HG02884 (cell line): Measurements from ENCODE around the gene COPZ2.
A peak's percentile ranks its signal among the peaks of the same experiment; 100 is the strongest.
"Not testable (repeated sequence)": the region's sequence is repeated elsewhere in the genome, so short reads cannot be mapped to it uniquely, and the experiment has no call there.

Experiments used
- ATAC-seq: cut with Tn5 transposase; IDR thresholded peaks from one replicate; pipeline ENCODE4 v1.9.1; 2021; ENCODE audit warnings: mild to moderate bottlenecking, moderate library complexity; ENCODE audit not compliant: unreplicated experiment

COPZ2 gene

GRCh38 chr17:48031966-48032365, 5.6 kb downstream of the COPZ2 start:
- no peak for ATAC-seq

DNA sequence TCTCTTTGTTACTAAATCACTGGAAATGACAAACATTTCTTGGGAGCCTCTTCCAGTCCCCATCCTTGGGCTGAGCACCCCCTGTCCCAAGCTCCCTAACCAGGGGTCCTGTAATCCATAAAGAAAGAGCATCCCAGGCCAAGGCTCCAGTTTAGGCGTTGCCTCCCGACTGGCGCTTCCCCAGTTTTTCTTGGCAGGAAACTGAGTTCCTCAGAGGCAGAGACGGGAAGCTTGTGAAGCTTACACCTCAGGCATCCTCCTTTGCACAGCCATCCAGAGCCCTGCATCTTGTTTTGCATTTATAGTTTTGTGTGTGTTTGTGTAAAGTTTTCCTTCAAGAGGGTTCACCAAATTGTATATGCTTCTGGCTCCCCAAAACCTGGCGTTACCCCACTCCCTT, 7.1 kb downstream of the COPZ2 start:
- ATAC-seq, result no peak

GRCh38 chr17:48028736-48029135, 8.9 kb downstream of the COPZ2 start:
- ATAC-seq, result no peak

DNA sequence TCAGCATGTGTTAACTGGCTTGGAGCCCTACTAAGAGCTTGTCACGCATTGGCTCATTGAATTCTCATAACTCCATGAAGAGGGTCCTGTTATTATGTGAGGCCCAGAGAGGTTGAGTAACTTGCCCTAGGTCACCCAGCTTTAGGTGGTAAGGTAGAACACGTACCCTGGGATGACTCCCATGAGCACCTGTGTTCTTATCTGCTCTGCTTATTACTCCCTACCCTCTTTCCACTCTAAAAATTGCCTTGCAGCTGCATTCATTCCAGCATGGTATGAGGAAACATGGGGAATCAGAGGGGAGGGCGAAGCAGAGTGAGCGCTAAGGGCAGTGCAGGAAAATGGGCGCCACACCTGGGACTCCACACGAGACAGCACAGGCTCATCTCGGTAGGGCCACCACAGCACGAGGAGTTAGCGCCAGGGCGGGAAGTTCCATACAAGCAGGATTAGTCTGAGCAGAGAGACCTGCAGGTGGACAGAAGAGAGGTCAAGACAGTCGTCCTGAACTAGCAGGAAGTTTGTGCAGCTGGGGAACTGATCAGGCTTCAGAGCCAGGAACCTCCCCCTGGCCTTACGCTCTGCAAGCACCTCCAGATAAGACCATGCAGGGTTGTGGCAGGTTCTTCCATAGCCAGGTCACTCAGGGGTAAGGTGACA, 10.1 kb downstream of the COPZ2 start:
- ATAC-seq, result no peak

- ATAC-seq, result no peak
These were observed 10.9 kb downstream of the COPZ2 start for GRCh38 chr17:48026502-48027321.

DNA sequence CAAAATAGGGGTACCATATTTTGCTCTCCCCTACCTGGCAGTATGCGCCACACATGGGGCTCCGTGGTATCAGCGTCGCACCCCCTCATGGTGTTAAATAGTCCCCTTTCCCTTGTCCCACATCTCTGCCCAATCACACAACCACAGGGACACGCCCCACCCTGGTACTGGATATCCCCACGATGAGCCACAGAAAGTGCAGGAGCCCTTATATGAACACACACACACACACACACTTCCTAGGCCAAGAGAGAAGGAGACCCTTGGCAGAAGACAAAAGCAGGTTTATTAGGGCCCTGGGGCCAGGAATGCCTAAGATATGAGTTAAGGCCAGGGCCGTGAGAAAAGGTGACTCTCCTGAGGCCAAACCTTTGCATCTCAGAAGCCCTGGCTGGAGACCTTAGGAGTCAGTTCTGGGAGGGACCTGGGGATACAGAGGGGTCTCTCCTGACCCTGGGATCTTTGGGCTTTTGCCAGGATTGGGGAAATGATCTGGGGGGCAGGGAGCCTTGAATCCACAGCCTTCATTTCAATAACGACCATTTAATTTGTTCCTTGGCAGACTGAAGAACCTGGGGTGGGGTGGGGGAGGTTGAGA, 11.6 kb downstream of the COPZ2 start:
- ATAC-seq, result no peak

DNA sequence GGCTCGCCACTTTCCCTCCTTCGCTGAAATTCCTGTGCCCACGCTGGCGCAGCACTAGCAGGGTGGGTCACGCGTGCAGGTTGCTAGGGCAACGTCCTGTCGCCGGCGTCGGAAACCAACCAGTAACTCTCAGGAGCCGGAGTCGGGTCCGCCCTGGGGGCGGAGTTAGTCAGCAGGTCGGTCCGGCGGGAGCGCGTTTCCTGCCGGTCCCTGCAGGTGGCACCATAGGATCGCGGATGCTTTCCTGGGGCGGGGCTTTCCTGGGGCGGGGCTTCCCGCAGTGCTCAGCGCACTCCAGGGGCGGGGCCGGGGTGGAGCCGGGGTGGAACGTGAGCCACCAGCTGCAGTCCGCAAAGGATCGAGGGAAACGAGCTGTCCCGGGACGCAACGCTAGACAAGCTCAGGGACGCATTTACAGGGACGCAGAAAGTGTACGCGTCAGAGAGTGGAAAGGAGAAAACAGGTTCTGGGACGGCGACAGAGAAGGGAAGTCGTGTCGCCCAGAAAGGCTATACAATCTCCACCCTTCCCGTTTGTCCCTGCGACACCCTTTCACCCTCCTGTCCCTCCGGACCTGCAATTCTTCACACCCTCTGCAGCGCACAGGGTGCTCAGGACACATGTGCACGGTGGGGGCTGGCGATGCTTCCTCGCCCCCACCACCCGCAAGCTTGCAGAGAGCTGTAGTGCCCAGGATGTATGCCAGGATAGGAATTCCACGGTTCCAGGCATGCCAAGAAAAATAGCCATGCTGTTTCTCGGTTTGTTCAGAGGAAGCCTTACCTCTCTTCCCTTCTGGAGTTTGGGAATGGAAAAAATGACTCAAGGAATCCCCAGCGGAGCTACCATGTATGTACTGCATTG, 12.3 kb downstream of the COPZ2 start:
- peak; percentile 74 for ATAC-seq

DNA sequence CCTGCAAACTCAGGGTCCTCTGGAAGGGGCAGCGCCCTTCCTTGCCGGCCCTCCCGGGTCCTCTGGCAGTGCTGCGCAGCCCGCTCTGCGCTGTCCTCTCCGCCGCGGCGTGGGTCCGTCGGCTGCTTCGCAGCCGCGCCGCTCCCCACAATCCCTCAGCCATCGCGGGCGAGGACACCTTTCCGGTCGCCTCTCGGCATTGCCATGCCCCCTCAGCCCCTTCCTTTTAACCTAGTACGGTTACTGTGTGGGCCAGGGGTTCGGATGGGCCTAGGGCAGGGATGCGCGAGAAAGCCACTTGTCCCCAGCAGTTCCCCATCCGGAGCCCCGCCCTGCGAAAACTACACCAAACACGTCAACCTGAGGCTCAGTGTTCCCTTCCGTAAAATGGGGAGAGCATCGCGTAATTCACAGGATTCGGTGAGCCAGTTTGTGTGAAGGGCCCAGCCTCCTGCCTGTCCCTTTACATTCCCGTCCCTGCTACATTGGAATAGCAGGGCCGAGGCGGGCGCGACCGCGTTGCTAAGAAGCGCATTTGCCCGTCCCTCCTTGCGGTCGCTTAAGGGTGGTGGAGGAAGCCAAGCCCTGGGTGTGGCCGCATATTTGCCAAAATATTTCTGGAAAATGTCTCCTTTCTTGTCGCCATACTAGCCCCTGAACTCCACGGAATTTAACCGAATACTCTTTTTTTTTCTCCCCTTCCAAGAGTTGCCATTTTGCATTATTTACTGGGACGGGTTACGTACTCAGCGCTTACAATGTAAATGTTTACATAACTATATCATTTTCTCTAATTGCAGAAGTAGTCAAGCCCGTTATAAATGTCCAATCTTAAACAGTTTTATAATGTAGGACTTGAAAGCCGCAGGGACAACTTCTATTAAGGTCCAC, 13.2 kb downstream of the COPZ2 start:
- peak; percentile 8 for ATAC-seq

- ATAC-seq, result no peak
These were observed 14.0 kb downstream of the COPZ2 start for GRCh38 chr17:48023400-48024148.

DNA sequence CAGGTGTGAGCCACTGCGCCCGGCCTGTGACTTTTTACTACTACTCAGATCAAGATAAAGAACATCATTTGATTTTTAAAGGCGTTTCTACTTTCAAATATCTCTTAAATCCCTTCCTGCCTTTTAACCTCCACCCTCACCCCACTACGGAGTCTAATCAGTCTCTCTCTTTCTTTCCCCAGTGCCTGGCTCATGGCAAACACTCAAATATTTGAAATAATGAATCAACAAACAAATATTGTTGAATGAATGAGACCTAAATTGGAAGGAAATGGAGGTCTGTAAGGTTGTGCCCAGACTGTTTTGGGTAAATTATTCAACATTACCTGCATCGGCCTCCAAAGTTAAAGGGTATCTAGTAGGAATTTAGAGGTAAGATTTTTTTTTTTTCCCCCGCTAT, 14.7 kb downstream of the COPZ2 start:
- ATAC-seq, result no peak

- ATAC-seq, result no peak
These were observed 15.7 kb downstream of the COPZ2 start for GRCh38 chr17:48021934-48022333.

- ATAC-seq, result not testable (repeated sequence)
These were observed 19.8 kb downstream of the COPZ2 start for GRCh38 chr17:48017817-48018158.

GRCh38 chr17:48016112-48016511, 21.5 kb downstream of the COPZ2 start:
- no peak for ATAC-seq

GRCh38 chr17:48014595-48015111, 22.9 kb downstream of the COPZ2 start:
- ATAC-seq, result no peak

DNA sequence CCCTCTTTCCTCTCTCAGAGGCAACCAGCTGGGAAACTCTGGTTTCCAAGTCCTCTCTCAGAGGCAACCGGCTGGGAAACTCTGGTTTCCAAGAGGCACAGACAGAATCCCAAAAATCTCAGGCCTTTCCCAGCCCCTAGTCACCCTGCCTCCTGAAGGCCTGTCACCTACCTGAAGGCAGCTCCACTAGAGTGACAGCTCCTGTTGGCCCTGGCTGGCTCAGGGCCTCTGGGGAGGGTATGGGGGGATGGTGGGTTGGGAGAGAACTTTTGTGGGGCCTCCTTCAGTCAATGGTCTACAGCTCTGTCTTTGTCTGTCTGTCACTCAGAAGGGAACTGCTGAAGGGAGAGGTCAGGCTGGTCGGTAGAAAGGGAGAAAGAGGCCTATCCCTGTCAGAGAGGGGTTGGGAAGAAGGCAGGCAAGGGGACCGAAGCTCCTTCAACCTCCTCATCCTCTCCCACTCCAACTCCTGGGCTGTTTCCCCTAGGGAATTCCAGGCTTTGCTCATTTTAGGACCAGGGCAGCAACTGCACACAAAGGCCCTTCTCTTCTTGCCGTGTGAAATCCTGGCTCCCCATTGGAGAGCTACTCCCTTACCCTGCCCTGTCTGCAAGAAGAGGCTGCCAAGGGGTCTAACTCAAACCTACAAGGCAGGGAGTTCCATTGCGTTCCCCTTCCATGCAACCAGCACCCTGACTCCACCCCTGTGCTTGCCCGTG, 23.6 kb downstream of the COPZ2 start:
- no peak for ATAC-seq

DNA sequence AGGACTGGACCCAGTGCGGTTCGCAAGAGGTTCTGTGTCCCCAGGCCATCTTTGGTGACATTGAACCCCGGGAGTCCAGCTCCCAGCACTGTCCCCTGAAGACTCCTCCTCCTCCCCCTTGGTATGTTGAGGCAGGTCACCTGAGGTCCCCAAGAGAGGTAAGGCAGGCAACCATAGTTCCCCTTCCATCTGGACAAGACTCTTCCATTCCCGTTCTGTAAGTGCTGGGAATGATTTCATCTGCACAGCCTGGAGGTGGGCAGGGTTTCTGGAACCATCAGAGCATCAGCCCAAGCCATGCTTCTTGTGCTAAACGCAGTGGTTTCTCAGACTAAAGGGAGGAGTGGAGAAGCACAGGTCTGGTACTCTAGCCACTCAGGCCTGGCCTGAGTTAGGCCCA, 24.9 kb downstream of the COPZ2 start:
- no peak for ATAC-seq

DNA sequence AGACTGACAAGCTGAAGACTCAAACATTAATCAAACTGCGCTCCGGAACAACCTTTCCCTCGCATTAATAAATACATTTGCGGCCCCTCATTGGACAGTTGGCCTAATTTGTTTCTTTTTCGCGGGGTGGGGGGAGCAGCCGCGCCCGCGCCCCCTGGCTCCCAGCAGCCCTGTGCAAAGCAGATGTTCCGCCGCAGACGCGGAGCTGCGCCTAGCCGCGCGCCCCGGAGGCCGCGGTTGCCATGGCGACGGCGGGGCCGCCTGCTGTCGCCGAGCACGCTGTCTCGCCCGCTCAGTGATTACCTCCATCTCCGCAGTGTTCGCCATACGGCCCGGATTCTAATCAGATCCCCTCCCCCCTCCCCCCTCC, 25.5 kb downstream of the COPZ2 start:
- no peak for ATAC-seq

- no peak for ATAC-seq
These were observed 26.0 kb downstream of the COPZ2 start for GRCh38 chr17:48011405-48012150.
